HepG2 (cell line): Measurements from ENCODE around the gene STMND1. TPM values are rescaled to one million over a fixed set of nuclear protein-coding genes. Genes with fewer than 3 reads are reported as not detected.

Experiments
- AHDC1 ChIP-seq: sonication (generic); formaldehyde crosslinking; IDR thresholded peaks from 2 replicates; pipeline ENCODE4 v1.5.1; 2020; ENCODE audit warnings: mild to moderate bottlenecking, missing genetic modification reagents, borderline replicate concordance
- ATF4 ChIP-seq, 2 experiments: fragments of 450-650 bp in 1 of 2; sonication (generic) in 1 of 2; formaldehyde crosslinking; IDR thresholded peaks; 2 replicates each; pipeline versions ENCODE4 v1.5.0 to v1.8.0; 2020 to 2022; ENCODE audit warnings: mild to moderate bottlenecking in 1 of 2, missing genetic modification reagents in 1 of 2
- DBP ChIP-seq: sonication (generic); formaldehyde crosslinking; IDR thresholded peaks from 2 replicates; pipeline ENCODE4 v1.4.0; 2020; ENCODE audit warnings: missing genetic modification reagents; ENCODE audit errors: not compliant biosample characterization
- DDIT3 ChIP-seq: sonication (generic); formaldehyde crosslinking; IDR thresholded peaks from 2 replicates; pipeline ENCODE4 v1.4.0; 2020; ENCODE audit warnings: mild to moderate bottlenecking, missing genetic modification reagents
- ERF ChIP-seq: IDR thresholded peaks from 2 replicates; pipeline ENCODE4 v1.6.1; 2018; ENCODE audit warnings: missing biosample characterization, missing genetic modification reagents
- GABPA ChIP-seq, 2 experiments: IDR thresholded peaks; 2 replicates each; pipeline ENCODE4 v1.6.1; 2011 to 2016; ENCODE audit warnings: low read depth in 2 of 2, low read length in 1 of 2, missing biosample characterization in 1 of 2, missing genetic modification characterization in 1 of 2
- HIC2 ChIP-seq: sonication (generic); formaldehyde crosslinking; IDR thresholded peaks from 2 replicates; pipeline ENCODE4 v1.9.0; 2022; ENCODE audit warnings: low read depth, missing genetic modification reagents
- JUND ChIP-seq: sonication (generic); formaldehyde crosslinking; IDR thresholded peaks from 2 replicates; pipeline ENCODE4 v1.8.0; 2022; ENCODE audit warnings: mild to moderate bottlenecking, missing genetic modification reagents
- NFE2L2 ChIP-seq: fragments of 150-350 bp; IDR thresholded peaks from 2 replicates; pipeline ENCODE4 v1.6.1; 2014; ENCODE audit warnings: low read length
- NFYC ChIP-seq: IDR thresholded peaks from 2 replicates; pipeline ENCODE4 v1.6.1; 2016; ENCODE audit warnings: missing genetic modification reagents, missing compliant biosample characterization
- RXRB ChIP-seq: IDR thresholded peaks from 2 replicates; pipeline ENCODE4 v1.6.1; 2016; ENCODE audit warnings: borderline replicate concordance, missing genetic modification reagents, missing compliant biosample characterization
- SRSF4 ChIP-seq: fragments of 200-400 bp; formaldehyde crosslinking; IDR thresholded peaks from one replicate; pipeline ENCODE4 v1.6.1; 2018; ENCODE audit warnings: mild to moderate bottlenecking, low read depth, low read length, moderate library complexity; ENCODE audit not compliant: poor library complexity, severe bottlenecking
- STAG1 ChIP-seq: sonication (generic); formaldehyde crosslinking; IDR thresholded peaks from 2 replicates; pipeline ENCODE4 v1.4.0; 2020; ENCODE audit warnings: missing genetic modification reagents
- TBX2 ChIP-seq: sonication (generic); formaldehyde crosslinking; IDR thresholded peaks from 2 replicates; pipeline ENCODE4 v1.5.0; 2020; ENCODE audit warnings: missing genetic modification reagents, mild to moderate bottlenecking, borderline replicate concordance
- ZEB1 ChIP-seq: IDR thresholded peaks from 2 replicates; pipeline ENCODE4 v1.6.1; 2012; ENCODE audit warnings: mild to moderate bottlenecking, low read depth, inconsistent platforms; ENCODE audit not compliant: insufficient replicate concordance
- ZNF275 ChIP-seq: sonication (generic); formaldehyde crosslinking; IDR thresholded peaks from 2 replicates; pipeline ENCODE4 v1.8.0; 2022; ENCODE audit warnings: missing genetic modification reagents, mild to moderate bottlenecking, inconsistent platforms, borderline replicate concordance
- ZNF652 ChIP-seq: IDR thresholded peaks from 2 replicates; pipeline ENCODE4 v1.6.1; 2016; ENCODE audit warnings: low read depth, borderline replicate concordance
- polyA plus RNA-seq, 8 experiments: library from polyadenylated mRNA; depleted of rRNA in 3 of 8; stranded (reverse) in 7 of 8; unstranded in 1 of 8; fragments of >200 nt; fragmentation: Illumina TruSeq in 4 of 8; extraction: Trizol in 4 of 8; gene quantifications; 2 replicates each; pipeline versions ENCODE4 v1.2.1 to v1.2.3, GENCODE V29; 2011 to 2016; ENCODE audit warnings: low read depth in 4 of 8, missing spikeins in 1 of 8, mixed read lengths in 1 of 8; ENCODE audit not compliant: insufficient read depth in 1 of 8
- total RNA-seq, 5 experiments: library from RNA; depleted of rRNA; stranded (reverse); fragments of >200 nt; fragmentation: Illumina TruSeq; extraction: Trizol; gene quantifications; 2 replicates each; pipeline ENCODE4 v1.2.3, GENCODE V29; 2016; ENCODE audit warnings: low read depth in 1 of 5

The STMND1 gene
- total and polyA plus RNA-seq, 2 of the 13 experiments (the other 11 are each of a cell fraction or from before 2014, with no cell fraction given) = not detected

- TF ChIP-seq JUND (CRISPR knock-in tag) (0 out of 2 replicates have a peak, but pooled peaks have one; percentile 28), STAG1 (no peak), ZNF652 (CRISPR knock-in tag) (no peak), ZNF275 (CRISPR knock-in tag) (no peak), RXRB (CRISPR knock-in tag) (0 out of 2 replicates have a peak, but pooled peaks have one; percentile 51), ERF (CRISPR knock-in tag) (no peak), NFE2L2 (no peak), ATF4 (CRISPR knock-in tag; IDR thresholded peaks at IDR 0.05) (no peak), GABPA (IDR thresholded peaks at IDR 0.05; ENCODE audit: low read depth, low read length) (no peak), GABPA (CRISPR knock-in tag; IDR thresholded peaks at IDR 0.05; ENCODE audit: low read depth) (no peak), DBP (no peak), ZEB1 (no peak), HIC2 (CRISPR knock-in tag) (no peak), SRSF4 (no peak), TBX2 (no peak), NFYC (CRISPR knock-in tag) (no peak), AHDC1 (CRISPR knock-in tag) (no peak), DDIT3 (no peak)
These were observed 57.4 kb downstream of the STMND1 start (continued) for GRCh38 chr6:17159240-17159639.
